GM06990 (cell line): ENCODE data around the gene LCOR.

ENCODE experiments used
- DNase-seq: peaks from one replicate; pipeline ENCODE4 v3.0.0-alpha.2; 2011; ENCODE audit not compliant: insufficient read length; ENCODE audit errors: extremely low read depth
- H3K27me3 ChIP-seq: replicated peaks from 2 replicates; pipeline ENCODE4 v1.6.0; 2011; ENCODE audit warnings: low read length; ENCODE audit not compliant: control insufficient read depth, insufficient read depth
- H3K36me3 ChIP-seq: 2 replicates; pipeline ENCODE4 v1.5.1; 2011; ENCODE audit warnings: low read length; ENCODE audit not compliant: control insufficient read depth, insufficient read depth
- H3K4me3 ChIP-seq: replicated peaks from 2 replicates; pipeline ENCODE4 v1.5.1; 2011; ENCODE audit warnings: low read depth, mild to moderate bottlenecking, control low read depth, low read length
- TF ChIP-seq, protein P1 (sequence below): IDR thresholded peaks from 2 replicates; pipeline ENCODE4 v1.5.1; 2011; ENCODE audit warnings: low read length, control low read depth, mild to moderate bottlenecking, inconsistent platforms; ENCODE audit not compliant: insufficient read depth, poor library complexity, severe bottlenecking

The LCOR gene

DNA sequence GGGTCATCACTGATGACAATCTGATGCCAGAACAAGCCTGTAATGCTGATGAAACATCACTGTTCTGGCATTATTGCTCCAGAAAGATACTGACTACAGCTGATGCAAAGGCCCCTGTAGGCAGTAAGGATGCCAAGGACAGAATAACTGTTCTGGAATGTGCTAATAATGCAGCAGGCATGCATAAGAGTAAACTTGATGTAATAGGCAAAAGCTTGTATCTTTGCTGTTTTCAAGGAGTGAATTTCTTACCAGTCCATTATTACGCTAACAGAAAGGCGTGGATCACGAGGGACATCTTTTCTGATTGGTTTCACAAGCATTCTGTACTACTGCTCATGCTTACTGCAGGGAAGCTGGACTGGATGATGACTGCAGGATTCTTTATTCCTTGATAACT is 18.7 kb downstream of the LCOR start:
- no peaks in the 10 kb centered on the region; the same call in none of the 2 replicates for H3K36me3 ChIP-seq
- TF ChIP-seq, protein P1, sequence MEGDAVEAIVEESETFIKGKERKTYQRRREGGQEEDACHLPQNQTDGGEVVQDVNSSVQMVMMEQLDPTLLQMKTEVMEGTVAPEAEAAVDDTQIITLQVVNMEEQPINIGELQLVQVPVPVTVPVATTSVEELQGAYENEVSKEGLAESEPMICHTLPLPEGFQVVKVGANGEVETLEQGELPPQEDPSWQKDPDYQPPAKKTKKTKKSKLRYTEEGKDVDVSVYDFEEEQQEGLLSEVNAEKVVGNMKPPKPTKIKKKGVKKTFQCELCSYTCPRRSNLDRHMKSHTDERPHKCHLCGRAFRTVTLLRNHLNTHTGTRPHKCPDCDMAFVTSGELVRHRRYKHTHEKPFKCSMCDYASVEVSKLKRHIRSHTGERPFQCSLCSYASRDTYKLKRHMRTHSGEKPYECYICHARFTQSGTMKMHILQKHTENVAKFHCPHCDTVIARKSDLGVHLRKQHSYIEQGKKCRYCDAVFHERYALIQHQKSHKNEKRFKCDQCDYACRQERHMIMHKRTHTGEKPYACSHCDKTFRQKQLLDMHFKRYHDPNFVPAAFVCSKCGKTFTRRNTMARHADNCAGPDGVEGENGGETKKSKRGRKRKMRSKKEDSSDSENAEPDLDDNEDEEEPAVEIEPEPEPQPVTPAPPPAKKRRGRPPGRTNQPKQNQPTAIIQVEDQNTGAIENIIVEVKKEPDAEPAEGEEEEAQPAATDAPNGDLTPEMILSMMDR = no peak
- DNase-seq = no peak
- H3K27me3 ChIP-seq = no peaks in the 10 kb centered on the region
- no peak overlapping the region for H3K4me3 ChIP-seq

DNA sequence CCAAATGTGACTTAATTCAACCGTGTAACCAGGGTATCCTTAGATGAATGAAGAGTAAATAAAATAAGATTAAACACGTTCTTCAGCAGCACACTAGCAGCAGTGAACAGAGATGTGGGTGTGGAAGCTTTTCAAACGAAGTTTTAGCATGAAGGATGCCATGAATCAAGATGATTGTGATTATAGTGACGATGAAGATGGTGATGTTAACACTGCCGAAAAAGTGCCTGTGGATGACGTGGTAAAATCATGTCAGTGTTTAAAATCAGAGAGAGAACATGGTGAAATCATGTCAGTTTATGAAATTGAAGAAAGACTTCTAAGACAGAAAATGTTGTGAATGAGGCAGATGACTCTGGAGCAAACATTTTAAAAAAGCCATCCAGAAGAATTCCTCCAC is 19.2 kb downstream of the LCOR start:
- no peak overlapping the region for H3K4me3 ChIP-seq
- H3K27me3 ChIP-seq = no peaks in the 10 kb centered on the region
- no peaks in the 10 kb centered on the region; the same call in none of the 2 replicates for H3K36me3 ChIP-seq
- TF ChIP-seq, protein P1 = no peak
- no peak for DNase-seq

DNA sequence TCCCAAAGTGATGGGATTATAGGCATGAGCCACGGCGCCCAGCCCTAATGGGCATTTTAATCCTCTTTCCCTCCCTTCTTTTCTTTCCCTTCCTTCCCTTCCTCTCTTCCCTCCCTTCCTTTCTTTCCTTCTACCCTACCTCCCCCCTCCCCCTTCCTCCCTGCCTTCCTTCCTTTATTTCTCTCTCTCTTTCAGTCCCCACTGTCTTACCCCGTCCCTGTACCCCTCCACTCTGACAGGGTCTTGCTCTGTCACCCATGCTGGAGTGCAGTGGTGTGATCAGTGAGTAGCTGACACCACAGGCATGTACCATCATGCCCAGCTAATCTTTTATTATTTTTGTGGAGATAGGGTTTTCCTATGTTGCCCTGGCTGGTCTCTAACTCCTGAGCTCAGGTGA is 24.2 kb downstream of the LCOR start:
- TF ChIP-seq, protein P1 = no peak
- no peak overlapping the region for H3K4me3 ChIP-seq
- no peak for DNase-seq
- H3K36me3 ChIP-seq = no peaks in the 10 kb centered on the region; the same call in none of the 2 replicates
- H3K27me3 ChIP-seq = no peaks in the 10 kb centered on the region

DNA sequence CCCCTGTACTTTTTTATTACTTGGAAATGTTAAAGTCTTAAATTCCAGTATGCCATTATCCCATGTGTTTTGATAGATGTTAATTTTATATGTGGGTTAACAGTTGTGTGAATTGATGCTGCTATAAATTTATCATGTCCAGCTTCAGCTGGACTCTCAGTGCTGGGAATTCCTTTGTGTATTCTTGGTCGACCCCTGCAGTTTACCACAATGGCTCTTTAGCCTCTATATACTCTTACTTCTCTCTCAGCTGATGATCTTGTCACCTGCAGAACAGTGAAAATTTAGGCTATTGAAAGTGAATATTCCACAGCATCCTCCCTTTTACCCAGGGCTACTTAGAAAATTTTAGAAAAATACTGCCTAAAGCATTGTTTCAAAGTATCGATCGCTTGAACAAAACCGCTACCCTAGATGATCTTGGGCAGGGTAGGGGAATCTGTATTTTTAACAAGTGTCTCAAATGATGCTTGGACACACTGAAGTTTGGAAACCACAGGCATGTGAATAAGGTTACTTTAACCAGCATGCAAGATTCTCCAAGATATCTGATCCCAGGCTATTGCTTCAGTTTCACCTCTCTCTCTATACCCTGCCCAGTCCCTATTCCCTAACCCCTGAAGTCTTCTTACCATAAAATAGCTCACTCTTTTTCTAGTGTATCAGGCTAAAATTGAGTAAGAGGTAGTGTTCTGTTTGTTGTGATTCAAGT is 25.4 kb downstream of the LCOR start:
- Histone ChIP-seq H3K36me3 (no peaks in the 10 kb centered on the region; the same call in none of the 2 replicates), H3K27me3 (no peaks in the 10 kb centered on the region), H3K4me3 (no peak overlapping the region)
- TF ChIP-seq, protein P1 = no peak
- DNase-seq = no peak

DNA sequence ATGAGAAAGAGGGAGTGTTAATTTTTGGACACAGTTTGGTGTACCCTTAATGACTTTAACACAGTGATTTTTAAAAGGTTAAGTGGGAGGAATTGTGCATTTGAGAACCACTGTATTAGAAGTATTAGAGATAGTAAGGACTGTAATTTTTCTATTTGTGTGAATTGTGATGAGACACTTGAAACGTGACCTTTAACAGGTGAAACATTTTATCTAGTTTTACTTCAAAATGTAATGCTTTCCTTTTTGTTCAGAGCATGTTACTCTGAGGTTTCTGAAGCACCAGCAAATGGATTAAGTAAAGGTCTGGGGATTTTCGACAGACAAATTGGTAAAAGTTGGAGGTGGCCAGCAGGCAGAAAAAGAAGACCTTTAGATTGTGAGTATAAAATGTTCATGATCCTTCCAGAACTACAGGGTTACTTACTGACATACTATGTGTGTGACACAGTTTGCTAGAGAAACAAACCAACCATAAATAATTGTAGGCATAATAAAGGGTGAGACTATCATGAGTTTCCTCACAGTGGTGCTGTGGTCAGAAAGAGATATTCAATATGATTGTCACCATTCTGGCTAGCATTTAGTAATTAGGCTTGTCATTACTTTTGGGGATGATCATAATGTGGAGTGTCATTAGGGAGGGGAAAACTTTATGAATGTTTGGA is 26.1 kb downstream of the LCOR start:
- H3K27me3 ChIP-seq = no peaks in the 10 kb centered on the region
- no peak for DNase-seq
- no peaks in the 10 kb centered on the region; the same call in none of the 2 replicates for H3K36me3 ChIP-seq
- TF ChIP-seq, protein P1 = no peak
- no peak overlapping the region for H3K4me3 ChIP-seq
